Erythroblast (primary cell): Measurements from ENCODE around the gene RNF144B.

Experiments used
- GATA1 ChIP-seq: IDR thresholded peaks from 2 replicates; pipeline ENCODE4 v1.6.1; 2011; ENCODE audit warnings: low read depth, mild to moderate bottlenecking, control low read depth, low read length, moderate library complexity
- POLR2A ChIP-seq: IDR thresholded peaks from 2 replicates; pipeline ENCODE4 v1.6.1; 2011; ENCODE audit warnings: mild to moderate bottlenecking, low read length

GRCh38 chr6:18432180-18432579, 45.0 kb downstream of the RNF144B start:
- TF ChIP-seq POLR2A (no peak), GATA1 (no peak)
